ENCODE data around the gene RGMA.
"Not testable (repeated sequence)": the region's sequence is repeated elsewhere in the genome, so short reads cannot be mapped to it uniquely, and the experiment has no call there.

RGMA gene

DNA sequence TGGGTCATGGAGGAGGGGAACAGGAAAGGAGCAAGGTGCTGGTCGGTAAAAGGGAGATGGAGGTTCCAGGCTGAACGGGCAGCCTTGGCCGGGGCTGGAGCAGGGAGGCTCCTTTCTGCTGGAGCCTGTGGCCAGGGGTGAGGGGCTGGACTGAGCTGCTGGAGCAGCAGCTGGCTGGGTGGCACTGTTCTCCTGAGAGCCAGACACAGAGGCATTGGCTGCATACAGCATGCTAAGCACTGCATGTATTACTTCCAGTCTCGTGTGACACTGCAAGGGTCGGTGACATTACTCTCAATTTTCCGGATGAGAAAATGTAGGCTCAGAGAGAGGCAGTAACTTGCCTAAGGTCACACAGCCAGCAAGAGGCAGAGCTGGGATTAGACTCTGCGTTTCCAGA, 42.3 kb downstream of the RGMA start:
- DNase-seq: no peak

- DNase-seq: no peak
These were observed 42.9 kb downstream of the RGMA start for GRCh38 chr15:93046120-93046519.

- DNase-seq: no peak
These were observed 43.7 kb downstream of the RGMA start for GRCh38 chr15:93045191-93045785.

- no peak for DNase-seq
These were observed 44.5 kb downstream of the RGMA start for GRCh38 chr15:93044301-93045190.

- no peak for DNase-seq
These were observed 45.2 kb downstream of the RGMA start for GRCh38 chr15:93043621-93044300.

DNA sequence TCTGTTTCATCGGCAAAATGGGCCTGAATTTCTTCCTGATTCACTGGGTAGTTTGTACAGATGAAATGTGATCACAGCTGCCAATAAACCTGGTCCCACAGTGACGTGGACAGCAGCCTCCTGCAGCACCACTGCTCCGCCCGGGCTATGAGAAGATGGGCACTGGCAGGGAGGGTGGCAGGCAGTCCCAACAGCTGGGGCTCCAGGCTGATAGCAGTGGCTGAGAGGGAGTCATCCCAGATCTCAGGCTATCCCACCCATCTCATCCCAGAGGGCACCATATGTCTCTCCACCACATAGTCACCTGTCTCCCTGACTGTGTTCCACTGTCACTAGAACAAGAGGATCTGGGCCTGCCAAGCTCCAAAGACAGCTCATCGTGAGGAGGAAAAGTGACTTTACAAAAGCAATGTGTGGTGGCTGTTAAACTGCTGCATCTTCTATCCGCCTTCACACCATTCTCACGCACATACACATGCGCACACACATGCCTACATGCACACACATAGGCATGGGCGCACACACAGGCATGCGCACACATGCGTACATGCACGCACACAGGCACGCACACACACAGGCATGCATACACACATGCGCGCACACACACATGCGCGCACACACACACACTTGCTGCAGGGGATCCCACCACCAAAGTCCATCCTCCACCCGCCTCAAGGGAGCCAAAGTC, 46.2 kb downstream of the RGMA start:
- DNase-seq: no peak

- no peak for DNase-seq
These were observed 46.8 kb downstream of the RGMA start for GRCh38 chr15:93042211-93042610.

DNA sequence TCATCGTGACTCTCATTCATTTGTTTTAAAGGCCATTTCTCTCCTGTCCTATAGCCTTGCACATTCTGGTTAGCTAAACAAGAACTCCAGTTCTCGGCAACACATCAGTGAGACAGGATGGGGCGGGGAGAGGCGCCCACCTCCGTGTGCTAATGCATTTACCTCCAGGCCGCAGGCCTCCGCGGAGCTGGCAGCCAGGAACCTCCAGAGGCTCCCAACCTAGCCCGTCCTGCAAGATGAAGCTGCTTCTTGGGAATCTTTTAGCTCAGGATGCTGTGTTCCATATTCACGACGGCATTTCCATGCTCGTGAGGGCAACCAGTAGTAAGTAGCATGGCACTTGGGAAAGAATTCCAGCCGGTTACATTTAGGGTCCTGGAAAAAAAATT, 47.9 kb downstream of the RGMA start:
- DNase-seq: no peak

GRCh38 chr15:93040288-93041158, 48.5 kb downstream of the RGMA start:
- no peak for DNase-seq

GRCh38 chr15:93039562-93040287, 49.3 kb downstream of the RGMA start:
- not testable (repeated sequence) for DNase-seq

DNA sequence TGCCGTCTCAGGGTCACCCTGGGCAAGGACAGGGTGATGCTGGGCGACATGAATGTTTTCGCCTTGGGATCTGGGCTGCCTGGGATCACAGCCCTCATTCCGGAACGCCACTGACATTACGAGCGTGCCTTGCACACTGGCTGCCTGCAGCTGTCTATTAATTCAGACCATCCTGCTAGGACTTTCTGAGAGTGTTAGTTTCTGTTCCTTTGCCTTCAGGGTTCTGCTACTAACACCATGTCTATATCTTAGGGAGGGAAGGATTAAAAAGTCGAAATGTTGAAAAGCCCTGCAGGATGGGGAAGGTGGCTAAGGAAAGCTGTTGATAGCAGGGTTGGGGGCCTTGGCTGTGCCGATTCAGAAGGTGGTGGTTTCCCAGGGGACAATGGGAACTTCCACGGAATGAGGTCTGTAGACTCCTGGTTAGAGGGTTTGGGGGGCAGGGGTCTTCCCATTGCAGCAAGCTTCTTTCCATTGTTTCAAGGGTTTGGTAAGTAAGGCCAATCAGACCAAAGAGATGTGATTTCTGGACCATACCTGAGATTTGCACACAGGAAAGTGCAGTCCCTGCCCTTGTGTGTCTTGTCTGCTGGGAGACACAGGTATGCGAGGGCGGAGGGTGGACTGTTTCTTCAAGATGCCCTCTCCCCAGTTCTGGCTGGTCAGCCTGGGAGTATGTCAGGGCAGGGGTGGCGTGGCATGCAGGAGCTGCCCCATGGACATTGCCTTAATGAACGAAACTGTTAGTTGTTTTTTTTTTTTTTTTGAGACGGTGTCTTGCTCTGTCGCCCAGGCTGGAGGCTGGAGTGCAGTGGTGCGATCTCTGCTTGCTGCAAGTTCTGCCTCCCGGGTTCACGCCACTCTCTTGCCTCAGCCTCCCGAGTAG, 50.9 kb downstream of the RGMA start:
- no peak for DNase-seq

- DNase-seq: no peak
These were observed 51.8 kb downstream of the RGMA start for GRCh38 chr15:93036951-93037819.

GRCh38 chr15:93035953-93036810, 52.8 kb downstream of the RGMA start:
- DNase-seq: peak; percentile 47

DNA sequence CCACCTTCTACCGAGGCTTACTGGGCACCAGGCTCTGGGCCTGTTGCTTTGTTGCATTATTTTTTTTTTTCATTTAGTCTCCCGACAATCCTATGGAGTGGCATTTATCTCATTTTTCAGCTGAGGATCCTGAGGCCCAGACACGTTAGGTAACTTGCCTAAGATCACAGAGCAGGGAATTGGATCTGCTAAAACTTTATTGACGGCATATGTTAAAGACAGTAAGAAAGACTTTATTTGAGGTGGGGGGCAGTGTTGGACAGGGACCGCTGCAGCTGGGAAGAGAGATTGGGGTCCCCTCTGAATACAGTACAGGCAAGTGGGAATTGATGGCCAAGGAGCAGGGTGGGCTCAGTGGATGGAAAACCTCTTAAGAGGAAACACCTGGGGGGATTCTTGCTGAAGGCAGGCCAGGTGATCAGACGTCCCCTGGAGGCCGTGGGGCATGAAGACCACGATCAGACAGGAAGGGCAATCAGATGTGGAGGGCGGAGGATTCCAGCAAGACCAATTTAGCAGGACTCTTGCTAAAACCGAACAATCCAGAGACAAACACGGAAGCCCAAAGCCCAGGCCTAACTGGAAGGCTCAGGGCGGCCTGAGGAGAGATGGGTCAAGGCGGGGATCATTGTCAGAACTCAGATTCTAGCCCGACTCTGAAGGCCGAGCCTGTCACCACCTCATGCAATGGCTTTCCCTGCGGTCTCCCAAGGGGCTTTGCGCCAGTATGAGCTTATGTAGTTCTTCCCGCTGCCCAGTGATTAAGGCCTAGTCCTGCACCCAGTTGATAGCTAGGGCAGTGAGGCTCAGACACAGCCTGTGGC, 53.7 kb downstream of the RGMA start:
- no peak for DNase-seq

GRCh38 chr15:93034512-93034911, 54.5 kb downstream of the RGMA start:
- no peak for DNase-seq

DNA sequence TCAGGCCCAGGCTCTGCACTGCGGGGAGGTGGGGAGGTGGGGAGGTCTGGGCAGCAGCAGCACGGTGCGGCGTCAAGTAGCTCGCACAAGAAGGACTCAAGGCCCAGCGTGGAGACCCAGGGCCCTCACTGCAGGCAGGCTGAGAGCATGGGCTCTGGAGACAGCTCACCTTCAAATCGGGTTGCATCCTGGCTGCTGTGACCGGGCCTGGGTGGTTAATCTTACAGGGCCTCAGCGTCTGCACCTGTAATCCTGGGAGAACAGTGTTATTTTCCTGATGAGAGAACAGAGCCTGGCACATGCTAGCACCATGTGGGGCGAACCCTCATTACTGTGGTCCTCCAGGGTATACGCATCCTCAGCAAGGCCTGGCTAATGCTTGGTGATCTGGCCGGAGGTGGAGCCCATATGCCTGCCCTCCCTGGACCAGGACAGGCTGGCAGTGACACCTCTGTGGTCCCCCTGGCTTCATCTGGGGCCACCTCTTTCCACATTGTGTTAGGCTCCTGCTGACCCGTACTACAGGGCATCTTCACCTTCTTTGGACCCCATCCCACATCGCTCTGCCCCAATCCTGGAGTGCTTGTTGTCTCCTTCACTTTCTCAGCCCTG, 55.5 kb downstream of the RGMA start:
- no peak for DNase-seq

Data from activated T-cell treated with anti-CD3 and anti-CD28 coated beads, Interleukin-2, amount 50 U/mL, for 1 hour (primary cell).